OCI-LY7 (cell line): ENCODE data around the gene CDK18. TPM values are rescaled to one million over a fixed set of nuclear protein-coding genes. Genes with fewer than 3 reads are reported as not detected.

Experiments used
- BruUV-seq: library from RNA; stranded (reverse); fragments of 400-500 nt; replicated peaks from 2 replicates; lab custom pipeline; 2021; lab: Mats Ljungman, UMichigan
- CTCF ChIA-PET: fragments of 300-600 bp; sonication (Branson Sonifier 250); formaldehyde crosslinking; loops from one replicate; lab custom pipeline; 2022; ENCODE audit warnings: antibody characterized with exemption; ENCODE audit not compliant: unreplicated experiment; lab: Charles Lee
- POLR2A ChIA-PET: fragments of 300-600 bp; sonication (Branson Sonifier 250); formaldehyde crosslinking; loops from one replicate; lab custom pipeline; 2022; ENCODE audit warnings: antibody characterized with exemption; lab: Charles Lee
- DNase-seq: peaks from one replicate; pipeline ENCODE4 v3.0.0-alpha.2; 2015; ENCODE audit warnings: low spot score
- H2AFZ ChIP-seq: fragments of 200-600 bp; sonication (generic), shearing (Covaris generic); 2 replicates; pipeline ENCODE4 v1.6.1; 2014; ENCODE audit warnings: mild to moderate bottlenecking, antibody characterized with exemption, low read length, moderate library complexity
- H3K27ac ChIP-seq: fragments of 200-600 bp; sonication (generic); 2 replicates; pipeline ENCODE4 v1.5.1; 2014; ENCODE audit warnings: mixed run types, low read depth, mild to moderate bottlenecking, moderate library complexity, low read length, inconsistent platforms; ENCODE audit not compliant: poor library complexity, severe bottlenecking
- H3K36me3 ChIP-seq: fragments of 200-600 bp; sonication (generic); 2 replicates; pipeline ENCODE4 v1.6.1; 2014; ENCODE audit warnings: mild to moderate bottlenecking, antibody characterized with exemption, low read length, moderate library complexity, mixed read lengths; ENCODE audit not compliant: insufficient read depth
- H3K4me1 ChIP-seq: fragments of 200-600 bp; sonication (generic); 2 replicates; pipeline ENCODE4 v1.5.1; 2014; ENCODE audit warnings: mild to moderate bottlenecking, low read length; ENCODE audit not compliant: insufficient read depth, poor library complexity, severe bottlenecking
- H3K4me2 ChIP-seq: fragments of 200-600 bp; sonication (generic); 2 replicates; pipeline ENCODE4 v1.6.1; 2014; ENCODE audit warnings: mild to moderate bottlenecking, low read length
- H3K4me3 ChIP-seq: fragments of 200-600 bp; sonication (generic); 2 replicates; pipeline ENCODE4 v1.5.1; 2014; ENCODE audit warnings: mild to moderate bottlenecking, low read depth, low read length; ENCODE audit not compliant: poor library complexity, severe bottlenecking
- H3K79me2 ChIP-seq: fragments of 200-600 bp; sonication (generic); 2 replicates; pipeline ENCODE4 v1.6.1; 2016; ENCODE audit warnings: low read depth, mild to moderate bottlenecking, low read length, moderate library complexity, mixed read lengths; ENCODE audit not compliant: insufficient read depth
- H3K9me2 ChIP-seq: fragments of 200-600 bp; sonication (generic); 2 replicates; pipeline ENCODE4 v1.6.1; 2016; ENCODE audit warnings: mild to moderate bottlenecking, low read length, mixed read lengths; ENCODE audit not compliant: insufficient read depth
- H3K9me3 ChIP-seq: fragments of 200-600 bp; sonication (generic); 2 replicates; pipeline ENCODE4 v1.6.1; 2014; ENCODE audit warnings: mild to moderate bottlenecking, mixed run types, low read length, mixed read lengths
- H4K20me1 ChIP-seq: fragments of 200-600 bp; sonication (generic); 2 replicates; pipeline ENCODE4 v1.6.1; 2014; ENCODE audit warnings: mild to moderate bottlenecking, antibody characterized with exemption, low read length, moderate library complexity, mixed read lengths; ENCODE audit not compliant: insufficient read depth
- CTCF ChIP-seq: fragments of 200-600 bp; sonication (generic); conservative IDR thresholded peaks from 2 replicates; pipeline ENCODE4 v1.5.1; 2014; ENCODE audit warnings: mild to moderate bottlenecking, antibody characterized with exemption, low read length, moderate library complexity, mixed read lengths
- EZH2phosphoT487 ChIP-seq: fragments of 200-600 bp; sonication (generic); IDR thresholded peaks from 2 replicates; pipeline ENCODE4 v1.6.1; 2018; ENCODE audit warnings: low read depth, borderline replicate concordance, mild to moderate bottlenecking, mixed run types, antibody characterized with exemption, low read length, moderate library complexity, mixed read lengths
- intact Hi-C: fragments of 100-400 bp; cut with micrococcal nuclease; formaldehyde crosslinking; loops from one replicate; pipeline ENCODE4 v1.10.0; 2022; ENCODE audit not compliant: unreplicated experiment
- total RNA-seq, 2 experiments: library from RNA; depleted of rRNA in 1 of 2; stranded (reverse); fragments of >200 nt in 1 of 2; shearing (Covaris generic) in 1 of 2; gene quantifications; 2 replicates each; pipeline ENCODE4 v1.2.3, GENCODE V29; 2014 to 2022

The CDK18 gene
- total RNA-seq, 2 experiments from 2014 or later, result 10.1 to 21.2 TPM

- ChIA-PET CTCF (interaction anchor here (0.6 kb wide), 1 partner anchor 11 kb away, joined by 3 read pairs; no protein-coding TSS in a partner anchor), POLR2A (interaction anchor here (0.6 to 0.7 kb wide), 3 partner anchors 11 to 214 kb away, joined by 3 to 7 read pairs (median 5); no protein-coding TSS in a partner anchor)
- no peaks in the 10 kb centered on the region for H3K9me2 ChIP-seq
- DNase-seq, result no peak
- H3K4me3 ChIP-seq, result no peak overlapping the region
- H3K79me2 ChIP-seq, result no peaks in the 10 kb centered on the region
- no peak overlapping the region for H3K4me2 ChIP-seq
- no peaks in the 10 kb centered on the region for H4K20me1 ChIP-seq
- H3K36me3 ChIP-seq, result no peaks in the 10 kb centered on the region
- H2AFZ ChIP-seq, result no peak overlapping the region
- intact Hi-C loops, result no loop called here
- peaks cover 10% of the 10 kb centered on the region; the same call in 1 of the 2 replicates for H3K9me3 ChIP-seq
- BruUV-seq, result no TSS peak
- H3K4me1 ChIP-seq, result no peaks in the 10 kb centered on the region
- no peak for TF ChIP-seq EZH2phosphoT487
- TF ChIP-seq CTCF, result no peak
- H3K27ac ChIP-seq, result no peak overlapping the region
Measured at GRCh38 chr1:205474571-205474970, 29.9 kb upstream of the CDK18 start.

- H3K4me3 ChIP-seq, result no peak overlapping the region
- no peak for TF ChIP-seq EZH2phosphoT487
- H3K27ac ChIP-seq, result no peak overlapping the region
- no peaks in the 10 kb centered on the region for H3K36me3 ChIP-seq
- intact Hi-C loops, result no loop called here
- H3K79me2 ChIP-seq, result no peaks in the 10 kb centered on the region
- ChIA-PET POLR2A (no interaction called here), CTCF (no interaction called here)
- H3K4me2 ChIP-seq, result no peak overlapping the region
- no TSS peak for BruUV-seq
- H3K4me1 ChIP-seq, result peaks cover 7% of the 10 kb centered on the region
- no peaks in the 10 kb centered on the region for H4K20me1 ChIP-seq
- H3K9me2 ChIP-seq, result no peaks in the 10 kb centered on the region
- H2AFZ ChIP-seq, result no peak overlapping the region
- peaks cover 10% of the 10 kb centered on the region; the same call in 1 of the 2 replicates for H3K9me3 ChIP-seq
- DNase-seq, result no peak
Measured at GRCh38 chr1:205475855-205476254, 28.6 kb upstream of the CDK18 start.

GRCh38 chr1:205476648-205477047 is 27.8 kb upstream of the CDK18 start:
- TF ChIP-seq EZH2phosphoT487 (no peak), CTCF (no peak)
- peaks cover 10% of the 10 kb centered on the region; the same call in 1 of the 2 replicates for H3K9me3 ChIP-seq
- no peak overlapping the region for H3K4me3 ChIP-seq
- no peak overlapping the region for H3K27ac ChIP-seq
- H4K20me1 ChIP-seq, result no peaks in the 10 kb centered on the region
- BruUV-seq, result no TSS peak
- no peak for DNase-seq
- H3K9me2 ChIP-seq, result no peaks in the 10 kb centered on the region
- H3K36me3 ChIP-seq, result no peaks in the 10 kb centered on the region
- H3K4me1 ChIP-seq, result peaks cover 14% of the 10 kb centered on the region
- no peak overlapping the region for H2AFZ ChIP-seq
- CTCF ChIA-PET, result no interaction called here
- H3K4me2 ChIP-seq, result no peak overlapping the region
- intact Hi-C loops, result no loop called here
- H3K79me2 ChIP-seq, result no peaks in the 10 kb centered on the region
- POLR2A ChIA-PET, result no interaction called here
